ENCODE data around the gene ZNF544.

ZNF544 gene
- total RNA-seq, result 35.2 to 59.7 (median 54.7) reads per million in 4 experiments

- peak; percentile 8 for DNase-seq
Measured at GRCh38 chr19:58228585-58229254, at the start of gene ZNF544. Gene ZNF544, plus strand, starts transcription at chr19:58228914. Its CDS starts 15,110 bp downstream, at chr19:58244024.

GRCh38 chr19:58181902-58182576, 46.7 kb upstream of the ZNF544 start:
- DNase-seq, result peak; percentile 7

GRCh38 chr19:58182577-58182988, 46.1 kb upstream of the ZNF544 start:
- peak; percentile 73 for DNase-seq

GRCh38 chr19:58182989-58183816, 45.5 kb upstream of the ZNF544 start, which contains the start of gene ZNF274:
Gene ZNF274, plus strand, starts transcription at chr19:58183061. Its CDS starts 905 bp downstream, at chr19:58183966.
- DNase-seq, result peak; percentile 81

GRCh38 chr19:58183817-58184215, 44.9 kb upstream of the ZNF544 start:
- DNase-seq, result no peak

- no peak for DNase-seq
Measured at GRCh38 chr19:58196901-58197616, 31.7 kb upstream of the ZNF544 start.

- DNase-seq, result no peak
Measured at GRCh38 chr19:58203814-58204475, 24.8 kb upstream of the ZNF544 start.

- DNase-seq, result no peak
Measured at GRCh38 chr19:58204566-58204965, 24.1 kb upstream of the ZNF544 start.

GRCh38 chr19:58209577-58209976, 19.1 kb upstream of the ZNF544 start:
- no peak for DNase-seq

- DNase-seq, result no peak
Measured at GRCh38 chr19:58212336-58213074, 16.2 kb upstream of the ZNF544 start.

GRCh38 chr19:58213075-58213369, 15.7 kb upstream of the ZNF544 start:
- no peak for DNase-seq

GRCh38 chr19:58217069-58217481, 11.6 kb upstream of the ZNF544 start:
- no peak for DNase-seq

- DNase-seq, result no peak
Measured at GRCh38 chr19:58217607-58218391, 10.9 kb upstream of the ZNF544 start.

- peak; percentile 1 for DNase-seq
Measured at GRCh38 chr19:58218899-58219298, 9.8 kb upstream of the ZNF544 start.

- no peak for DNase-seq
Measured at GRCh38 chr19:58227964-58228584, 640 bp upstream of the ZNF544 start.

GRCh38 chr19:58229255-58229639, 533 bp downstream of the ZNF544 start:
- DNase-seq, result no peak

- no peak for DNase-seq
Measured at GRCh38 chr19:58237324-58237723, 8.6 kb downstream of the ZNF544 start.

- DNase-seq, result no peak
Measured at GRCh38 chr19:58243351-58243750, 14.6 kb downstream of the ZNF544 start.

GRCh38 chr19:58248886-58249285, 20.2 kb downstream of the ZNF544 start:
- no peak for DNase-seq

- DNase-seq, result no peak
Measured at GRCh38 chr19:58252102-58252685, 23.5 kb downstream of the ZNF544 start.

All from effector CD8-positive, alpha-beta T cell (primary cell).